Measurements from ENCODE around the gene CACNG8. TPM values are rescaled to one million over a fixed set of nuclear protein-coding genes. Genes with fewer than 3 reads are reported as not detected.

Gene CACNG8
- total RNA-seq, 3 donors from 2014 or later: 0.07 to 0.09 TPM; not detected in 1

- TF ChIP-seq CTCF (IDR thresholded peaks at IDR 0.05): no peak
- intact Hi-C loops (cut with DNase I, micrococcal nuclease): no loop called here
- H3K4me1 ChIP-seq (ENCODE audit: low read depth): no peaks in the 10 kb centered on the region
- no peaks in the 10 kb centered on the region for H3K36me3 ChIP-seq (ENCODE audit: low read depth)
- DNase-seq (peak in 1 of 3 donors; percentile 40), ATAC-seq (no peak)
- no peaks in the 10 kb centered on the region for H3K9me3 ChIP-seq
- H3K4me3 ChIP-seq: no peak within 1 kb of the TSS
Observed at GRCh38 chr19:53991224-53992113, 28.7 kb downstream of the CACNG8 start, which contains the start of gene CACNG6. Gene CACNG6, plus strand, starts transcription at chr19:53991637. Its CDS starts 1,241 bp downstream, at chr19:53992878.

- Histone ChIP-seq H3K4me3 (no peak overlapping the region), H3K9me3 (no peaks in the 10 kb centered on the region), H3K36me3 (ENCODE audit: low read depth) (no peaks in the 10 kb centered on the region), H3K4me1 (ENCODE audit: low read depth) (no peaks in the 10 kb centered on the region)
- TF ChIP-seq CTCF (IDR thresholded peaks at IDR 0.05): no peak
- intact Hi-C loops (cut with DNase I, micrococcal nuclease): no loop called here
- ATAC-seq (no peak), DNase-seq (no peak)
Observed at GRCh38 chr19:53992211-53992610, 29.5 kb downstream of the CACNG8 start.

- no peak for TF ChIP-seq CTCF (IDR thresholded peaks at IDR 0.05)
- intact Hi-C loops (cut with DNase I, micrococcal nuclease): no loop called here
- DNase-seq (no peak), ATAC-seq (no peak)
- Histone ChIP-seq H3K4me1 (ENCODE audit: low read depth) (no peaks in the 10 kb centered on the region), H3K4me3 (no peak overlapping the region), H3K9me3 (no peaks in the 10 kb centered on the region), H3K36me3 (ENCODE audit: low read depth) (no peaks in the 10 kb centered on the region)
Observed at GRCh38 chr19:53992815-53993214, 30.1 kb downstream of the CACNG8 start.

- H3K36me3 ChIP-seq (ENCODE audit: low read depth): no peaks in the 10 kb centered on the region
- no peak overlapping the region for H3K4me3 ChIP-seq
- DNase-seq (no peak), ATAC-seq (no peak)
- intact Hi-C loops (cut with DNase I, micrococcal nuclease): no loop called here
- no peak for TF ChIP-seq CTCF (IDR thresholded peaks at IDR 0.05)
- H3K4me1 ChIP-seq (ENCODE audit: low read depth): no peaks in the 10 kb centered on the region
- H3K9me3 ChIP-seq: no peaks in the 10 kb centered on the region
Observed at GRCh38 chr19:53993448-53993847, 30.7 kb downstream of the CACNG8 start.

GRCh38 chr19:53994811-53995210, 32.1 kb downstream of the CACNG8 start:
- Histone ChIP-seq H3K36me3 (ENCODE audit: low read depth) (no peaks in the 10 kb centered on the region), H3K4me3 (no peak overlapping the region), H3K4me1 (ENCODE audit: low read depth) (no peaks in the 10 kb centered on the region), H3K9me3 (no peaks in the 10 kb centered on the region)
- intact Hi-C loops (cut with DNase I, micrococcal nuclease): no loop called here
- ATAC-seq: no peak
- DNase-seq: no peak
- no peak for TF ChIP-seq CTCF (IDR thresholded peaks at IDR 0.05)
